ENCODE measurements around the gene ELAVL1. TPM values are rescaled to one million over a fixed set of nuclear protein-coding genes. Genes with fewer than 3 reads are reported as not detected.

Gene ELAVL1
- total and polyA plus RNA-seq, 9 of the 15 experiments (the other 6 are each of a cell fraction or from before 2014, with no cell fraction given), result 4.3 to 172 (median 69.2) TPM

DNA sequence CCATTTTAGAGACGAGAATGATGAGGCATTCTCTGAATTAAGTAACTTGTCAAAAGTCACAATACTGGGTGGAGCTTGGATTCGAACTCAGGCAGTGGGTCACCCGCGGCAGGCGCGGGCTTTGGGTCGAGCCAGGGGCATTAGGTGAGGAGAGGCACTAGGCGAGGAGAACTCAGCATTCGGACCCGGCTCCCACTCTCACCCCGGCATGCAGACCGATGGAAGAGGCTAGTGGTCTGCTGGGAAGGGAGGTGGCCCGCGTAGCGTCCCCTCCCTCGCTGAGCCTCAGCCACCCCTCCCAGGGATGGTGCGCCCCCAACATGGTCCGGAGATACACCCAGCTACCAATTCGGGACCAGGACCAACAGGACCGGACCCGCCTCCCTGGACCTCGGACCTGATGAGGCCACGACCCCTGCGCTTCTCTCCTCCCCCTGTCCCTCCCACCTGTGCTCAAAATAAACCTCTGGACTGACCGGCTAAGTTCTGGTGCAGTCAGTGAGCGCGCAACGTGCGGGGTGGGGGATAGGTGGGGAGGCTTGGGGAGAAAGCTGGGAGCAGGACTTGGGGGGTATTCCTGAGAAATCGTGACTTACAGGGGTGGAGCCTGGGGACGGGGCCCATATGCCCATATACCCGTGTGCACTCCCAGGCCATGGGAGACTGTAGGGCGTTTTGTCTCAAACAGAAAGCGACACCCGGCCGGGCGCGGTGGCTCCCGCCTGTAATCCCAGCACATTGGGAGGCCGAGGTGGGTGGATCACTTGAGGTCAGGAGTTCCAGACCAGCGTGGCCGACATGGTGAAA, 86.6 kb downstream of the ELAVL1 start:
- peak overlapping the region; percentile 81 for H3K4me3 ChIP-seq
- H2AFZ ChIP-seq (ENCODE audit: low read depth, low read length), result no peak overlapping the region
- H3K9me1 ChIP-seq (ENCODE audit: control insufficient read depth, insufficient read depth, low read length), result no peaks in the 10 kb centered on the region
- BruUV-seq (replicated peaks), result no TSS peak
- H3K27me3 ChIP-seq (ENCODE audit: control insufficient read depth in 2 of 2, insufficient read depth in 2 of 2, low read length in 2 of 2), result no peaks in the 10 kb centered on the region
- in situ Hi-C loops (cut with MboI) (no loop called here), intact Hi-C loops (cut with micrococcal nuclease) (no loop called here)
- peaks cover 14% of the 10 kb centered on the region for H3K79me2 ChIP-seq (ENCODE audit: control insufficient read depth, insufficient read depth, low read length)
- H3K9ac ChIP-seq (ENCODE audit: insufficient read depth in 1 of 2, low read depth in 2 of 2, low read length in 2 of 2), result peak overlapping the region; percentile 80 to 90
- H3K4me1 ChIP-seq (replicated peaks in 1 of 2; ENCODE audit: control insufficient read depth in 2 of 2, insufficient read depth in 2 of 2, low read length in 2 of 2), result peaks cover 9 to 72% of the 10 kb centered on the region in 2 experiments
- DNase-seq (ENCODE audit: extremely low read depth in 1 of 4, low spot score in 3 of 4) (no peak), ATAC-seq (no peak), FAIRE-seq (no peak)
- peak overlapping the region; percentile 97 for H3K4me2 ChIP-seq (ENCODE audit: insufficient read depth, low read length)
- ChIA-PET POLR2A (interaction anchor here (1.2 to 3.1 kb wide), 7 partner anchors 7 to 50 kb away, joined by 4 to 26 read pairs (median 8); partner anchors contain the start of gene MAP2K7), CTCF (ENCODE audit: low intra/inter-chr PET ratio) (no interaction called here)
- peak; percentile 89 for TF ChIP-seq ZBTB33 (CRISPR knock-in tag; IDR thresholded peaks at IDR 0.05)
- peak; percentile 65 for TF ChIP-seq RBM25 (IDR thresholded peaks at IDR 0.05; ENCODE audit: low read depth, low read length, severe bottlenecking)
- TF ChIP-seq KDM1A (IDR thresholded peaks at IDR 0.05), result peak; percentile 42 to 54; a peak in 2 of 4 replicates
- TF ChIP-seq ZNF766 (CRISPR knock-in tag; conservative IDR thresholded peaks at IDR 0.05), result peak; percentile 88
- TF ChIP-seq BCOR (IDR thresholded peaks at IDR 0.05), result peak; percentile 75
- no peak for TF ChIP-seq TEAD4 (IDR thresholded peaks at IDR 0.05; ENCODE audit: low read length)
- peak; percentile 17; the same call in 1 of the 2 replicates for TF ChIP-seq TEAD4 (CRISPR knock-in tag; IDR thresholded peaks at IDR 0.05; ENCODE audit: borderline replicate concordance)
- no peak for TF ChIP-seq ZNF586 (CRISPR knock-in tag; conservative IDR thresholded peaks at IDR 0.05)
- TF ChIP-seq ZNF311 (CRISPR knock-in tag; IDR thresholded peaks at IDR 0.05), result no peak
- H3K27ac ChIP-seq (ENCODE audit: extremely low read depth, low read depth, low read length), result peak overlapping the region; percentile 84; the same call in 2 of the 3 replicates
- no peaks in the 10 kb centered on the region for H3K9me3 ChIP-seq (replicated peaks; ENCODE audit: control insufficient read depth, insufficient read depth, low read depth, low read length)
- peaks cover 19% of the 10 kb centered on the region; the same call in 1 of the 3 replicates for H3K36me3 ChIP-seq (ENCODE audit: control insufficient read depth, insufficient read depth, low read length)
- peaks cover 10% of the 10 kb centered on the region; the same call in 1 of the 2 replicates for H4K20me1 ChIP-seq (replicated peaks; ENCODE audit: control insufficient read depth, insufficient read depth, low read length)
- WGBS (ENCODE audit: insufficient coverage, low coverage, missing lambda C conversion rate), result 61% methylated on average over 39 of the region's 42 CpGs
